SK-MEL-5 (cell line): ENCODE measurements around the gene SOHLH1. TPM values are rescaled to one million over a fixed set of nuclear protein-coding genes. Genes with fewer than 3 reads are reported as not detected.

Experiments
- DNase-seq: peaks from one replicate; pipeline ENCODE4 v3.0.0-alpha.2; 2016; ENCODE audit warnings: low read depth, low spot score
- in situ Hi-C: cut with HindIII; loops from 2 replicates; pipeline ENCODE4 v1.10.0; 2016; ENCODE audit warnings: low sequenced_read_pairs, high pct_unique_total_duplicates, low pct_unique_long_range_greater_than_20kb
- polyA plus RNA-seq, 2 experiments: library from polyadenylated mRNA; depleted of rRNA; stranded (reverse); fragments of >200 nt; gene quantifications; 2 replicates each; pipeline ENCODE4 v1.2.3, GENCODE V29; 2015
- total RNA-seq: library from RNA; depleted of rRNA; stranded (reverse); fragments of >200 nt; shearing (Covaris generic); gene quantifications from 2 replicates; pipeline ENCODE4 v1.2.3, GENCODE V29; 2014; rRNA removed

The SOHLH1 gene
- total RNA-seq, result 0.27 TPM in 1 of 2 replicates, not detected in the other
- 0.08 TPM in 1 of 2 replicates, not detected in the other for polyA plus RNA-seq (2015; cell fraction: cytosol; rRNA removed)
- polyA plus RNA-seq (2015; cell fraction: nucleus; rRNA removed), result not detected in 2 replicates

- DNase-seq, result no peak
- in situ Hi-C loops, result no loop called here
These were observed at the start of gene SOHLH1 for GRCh38 chr9:135699440-135699839. Gene SOHLH1 (minus strand): TSS chr9:135699481. CDS start chr9:135699467, 14 bp downstream.

GRCh38 chr9:135748676-135749075, 49.4 kb upstream of the SOHLH1 start:
- in situ Hi-C loops, result no loop called here
- DNase-seq, result no peak

GRCh38 chr9:135747311-135747710, 48.0 kb upstream of the SOHLH1 start:
- in situ Hi-C loops, result no loop called here
- no peak for DNase-seq

GRCh38 chr9:135746565-135746964, 47.3 kb upstream of the SOHLH1 start:
- DNase-seq, result no peak

GRCh38 chr9:135745686-135746324, 46.5 kb upstream of the SOHLH1 start:
- DNase-seq, result no peak
- in situ Hi-C loops, result no loop called here

More at GRCh38 chr9:135746565-135746964, 47.3 kb upstream of the SOHLH1 start:
- in situ Hi-C loops, result no loop called here

GRCh38 chr9:135745189-135745588, 45.9 kb upstream of the SOHLH1 start:
- no peak for DNase-seq
- in situ Hi-C loops, result no loop called here

- in situ Hi-C loops, result no loop called here
- no peak for DNase-seq
These were observed 45.2 kb upstream of the SOHLH1 start for GRCh38 chr9:135744333-135745070.

- no peak for DNase-seq
- in situ Hi-C loops, result no loop called here
These were observed 44.5 kb upstream of the SOHLH1 start for GRCh38 chr9:135743546-135744332.

- in situ Hi-C loops, result no loop called here
- DNase-seq, result no peak
These were observed 43.7 kb upstream of the SOHLH1 start for GRCh38 chr9:135743021-135743420.

- no peak for DNase-seq
- in situ Hi-C loops, result no loop called here
These were observed 42.3 kb upstream of the SOHLH1 start for GRCh38 chr9:135741276-135742219.

GRCh38 chr9:135739271-135740220, 40.3 kb upstream of the SOHLH1 start:
- DNase-seq, result peak; percentile 12
- in situ Hi-C loops, result no loop called here

- in situ Hi-C loops, result no loop called here
- no peak for DNase-seq
These were observed 38.7 kb upstream of the SOHLH1 start for GRCh38 chr9:135737840-135738521.

- no peak for DNase-seq
- in situ Hi-C loops, result no loop called here
These were observed 37.9 kb upstream of the SOHLH1 start for GRCh38 chr9:135736979-135737839.

GRCh38 chr9:135736272-135736978, 37.1 kb upstream of the SOHLH1 start:
- in situ Hi-C loops, result no loop called here
- DNase-seq, result no peak
